Spleen (tissue), 7 donors: ENCODE data around the gene CMPK2.

ENCODE experiments used
- POLR2A ChIP-seq, 3 donors: fragments of 450-650 bp; IDR thresholded peaks; one replicate each; pipeline ENCODE4 v1.5.1; 2017; ENCODE audit warnings: antibody characterized with exemption in 3 of 3, mild to moderate bottlenecking in 1 of 3
- TF ChIP-seq, protein P1 (sequence below), 11 experiments: fragments of 200-600 bp in 7 of 11; fragments of 450-650 bp in 4 of 11; sonication (generic) in 4 of 11; IDR thresholded peaks in 8 of 11; conservative IDR thresholded peaks in 3 of 11; 1 replicate in 7 of 11; 2 replicates in 4 of 11; pipeline versions ENCODE4 v1.4.0 to v1.8.0; 2016 to 2021; ENCODE audit warnings: antibody characterized with exemption in 11 of 11, inconsistent platforms in 4 of 11, mild to moderate bottlenecking in 1 of 11
- donor health status: DM: no; HTN: no; CAD: no; lungs with moderate emphysema.
- donor health status: DM: no; HTN: no; CAD: no.
- donor health status: DM: no; HTN: no; CAD: no.

DNA sequence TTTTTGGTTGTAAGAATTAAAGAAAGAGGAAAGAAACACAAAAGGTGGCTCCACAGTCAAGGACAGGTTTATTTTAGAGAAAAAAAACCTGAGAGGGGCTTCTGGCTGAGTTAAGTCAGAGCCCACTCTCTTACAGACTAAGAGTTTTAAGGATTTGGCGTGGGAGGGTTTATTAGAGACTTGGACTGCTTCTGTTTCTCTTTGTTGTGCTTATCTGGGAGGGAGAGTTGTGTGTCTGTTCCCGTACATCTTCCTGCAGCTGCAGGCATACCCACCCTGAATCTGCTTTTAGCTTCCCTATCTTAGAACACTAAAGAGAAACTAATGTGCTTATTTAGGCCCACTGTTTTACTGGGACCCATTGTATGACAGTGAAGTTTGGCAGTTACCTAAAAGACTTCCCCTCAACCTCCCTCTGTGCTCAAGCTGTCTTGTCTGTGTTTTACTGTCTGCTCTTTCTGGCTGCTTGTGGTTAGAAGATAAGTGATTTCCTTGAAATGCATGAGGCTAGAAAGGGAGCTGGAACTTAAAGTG lies 14.6 kb upstream of the CMPK2 start:
- TF ChIP-seq, protein P1, sequence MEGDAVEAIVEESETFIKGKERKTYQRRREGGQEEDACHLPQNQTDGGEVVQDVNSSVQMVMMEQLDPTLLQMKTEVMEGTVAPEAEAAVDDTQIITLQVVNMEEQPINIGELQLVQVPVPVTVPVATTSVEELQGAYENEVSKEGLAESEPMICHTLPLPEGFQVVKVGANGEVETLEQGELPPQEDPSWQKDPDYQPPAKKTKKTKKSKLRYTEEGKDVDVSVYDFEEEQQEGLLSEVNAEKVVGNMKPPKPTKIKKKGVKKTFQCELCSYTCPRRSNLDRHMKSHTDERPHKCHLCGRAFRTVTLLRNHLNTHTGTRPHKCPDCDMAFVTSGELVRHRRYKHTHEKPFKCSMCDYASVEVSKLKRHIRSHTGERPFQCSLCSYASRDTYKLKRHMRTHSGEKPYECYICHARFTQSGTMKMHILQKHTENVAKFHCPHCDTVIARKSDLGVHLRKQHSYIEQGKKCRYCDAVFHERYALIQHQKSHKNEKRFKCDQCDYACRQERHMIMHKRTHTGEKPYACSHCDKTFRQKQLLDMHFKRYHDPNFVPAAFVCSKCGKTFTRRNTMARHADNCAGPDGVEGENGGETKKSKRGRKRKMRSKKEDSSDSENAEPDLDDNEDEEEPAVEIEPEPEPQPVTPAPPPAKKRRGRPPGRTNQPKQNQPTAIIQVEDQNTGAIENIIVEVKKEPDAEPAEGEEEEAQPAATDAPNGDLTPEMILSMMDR (IDR thresholded peaks at IDR 0.05 in 8 of 11, conservative IDR thresholded peaks at IDR 0.05 in 3 of 11) = no peak
- TF ChIP-seq POLR2A (IDR thresholded peaks at IDR 0.05) = no peak
